Type B pancreatic cell (in vitro differentiated cells): ENCODE measurements around the gene LRRN2. TPM values are rescaled to one million over a fixed set of nuclear protein-coding genes. Genes with fewer than 3 reads are reported as not detected.

Experiments
- DNase-seq: peaks from one replicate; pipeline ENCODE4 v3.0.0; 2021; ENCODE audit warnings: mixed read lengths; ENCODE audit not compliant: unreplicated experiment; ENCODE audit errors: extremely low spot score
- H3K27ac Mint-ChIP-seq: 2 replicates; pipeline ENCODE4 v1.8.0; 2021; ENCODE audit warnings: mild to moderate bottlenecking, mixed read lengths
- H3K27me3 Mint-ChIP-seq: 2 replicates; pipeline ENCODE4 v1.8.0; 2021; ENCODE audit warnings: mixed read lengths
- H3K36me3 Mint-ChIP-seq: 2 replicates; pipeline ENCODE4 v1.8.0; 2021; ENCODE audit warnings: mixed read lengths
- H3K4me1 Mint-ChIP-seq: one replicate; pipeline ENCODE4 v1.8.0; 2021; ENCODE audit warnings: mixed read lengths; ENCODE audit not compliant: unreplicated experiment
- H3K4me3 Mint-ChIP-seq: 2 replicates; pipeline ENCODE4 v1.8.0; 2021; ENCODE audit warnings: mild to moderate bottlenecking, mixed read lengths
- H3K9me3 Mint-ChIP-seq: 2 replicates; pipeline ENCODE4 v1.8.0; 2021; ENCODE audit warnings: mixed read lengths
- total RNA-seq: library from RNA; stranded (reverse); gene quantifications from 2 replicates; pipeline ENCODE4 v1.2.1, GENCODE V29; 2021; ENCODE audit warnings: low replicate concordance
- TF ChIP-seq, protein P1 (sequence below): fragments of 200-600 bp; sonication (generic); conservative IDR thresholded peaks from 2 replicates; pipeline ENCODE4 v1.5.0; 2021; ENCODE audit warnings: antibody characterized with exemption, mild to moderate bottlenecking

Gene LRRN2
- total RNA-seq, 1 donor from 2014 or later = 19.0 TPM

DNA sequence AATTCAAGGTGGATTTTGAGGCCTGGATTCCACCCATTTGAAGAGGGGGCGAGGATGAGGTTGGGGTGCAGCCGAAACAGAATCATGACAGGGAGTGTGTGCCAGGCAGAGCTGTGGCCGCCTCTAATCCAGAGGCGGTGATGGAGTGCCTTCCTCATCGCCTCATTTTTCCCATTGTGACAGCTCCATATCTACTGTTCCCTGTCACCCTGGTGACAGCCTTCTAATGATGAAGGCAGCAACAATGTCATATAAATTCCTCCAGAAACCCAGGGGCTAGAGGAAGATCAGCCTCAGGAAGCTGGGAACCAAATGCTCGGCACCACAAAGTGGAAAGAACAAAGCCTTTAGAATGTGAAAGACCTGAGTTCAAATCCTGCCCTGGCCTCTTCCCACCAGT is 42.0 kb downstream of the LRRN2 start:
- Mint-ChIP-seq H3K9me3 (no peaks in the 10 kb centered on the region), H3K4me3 (no peak overlapping the region), H3K27ac (no peak overlapping the region), H3K36me3 (no peaks in the 10 kb centered on the region), H3K27me3 (peaks cover 26% of the 10 kb centered on the region), H3K4me1 (peaks cover 13% of the 10 kb centered on the region)
- DNase-seq = no peak
- TF ChIP-seq, protein P1, sequence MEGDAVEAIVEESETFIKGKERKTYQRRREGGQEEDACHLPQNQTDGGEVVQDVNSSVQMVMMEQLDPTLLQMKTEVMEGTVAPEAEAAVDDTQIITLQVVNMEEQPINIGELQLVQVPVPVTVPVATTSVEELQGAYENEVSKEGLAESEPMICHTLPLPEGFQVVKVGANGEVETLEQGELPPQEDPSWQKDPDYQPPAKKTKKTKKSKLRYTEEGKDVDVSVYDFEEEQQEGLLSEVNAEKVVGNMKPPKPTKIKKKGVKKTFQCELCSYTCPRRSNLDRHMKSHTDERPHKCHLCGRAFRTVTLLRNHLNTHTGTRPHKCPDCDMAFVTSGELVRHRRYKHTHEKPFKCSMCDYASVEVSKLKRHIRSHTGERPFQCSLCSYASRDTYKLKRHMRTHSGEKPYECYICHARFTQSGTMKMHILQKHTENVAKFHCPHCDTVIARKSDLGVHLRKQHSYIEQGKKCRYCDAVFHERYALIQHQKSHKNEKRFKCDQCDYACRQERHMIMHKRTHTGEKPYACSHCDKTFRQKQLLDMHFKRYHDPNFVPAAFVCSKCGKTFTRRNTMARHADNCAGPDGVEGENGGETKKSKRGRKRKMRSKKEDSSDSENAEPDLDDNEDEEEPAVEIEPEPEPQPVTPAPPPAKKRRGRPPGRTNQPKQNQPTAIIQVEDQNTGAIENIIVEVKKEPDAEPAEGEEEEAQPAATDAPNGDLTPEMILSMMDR = no peak

DNA sequence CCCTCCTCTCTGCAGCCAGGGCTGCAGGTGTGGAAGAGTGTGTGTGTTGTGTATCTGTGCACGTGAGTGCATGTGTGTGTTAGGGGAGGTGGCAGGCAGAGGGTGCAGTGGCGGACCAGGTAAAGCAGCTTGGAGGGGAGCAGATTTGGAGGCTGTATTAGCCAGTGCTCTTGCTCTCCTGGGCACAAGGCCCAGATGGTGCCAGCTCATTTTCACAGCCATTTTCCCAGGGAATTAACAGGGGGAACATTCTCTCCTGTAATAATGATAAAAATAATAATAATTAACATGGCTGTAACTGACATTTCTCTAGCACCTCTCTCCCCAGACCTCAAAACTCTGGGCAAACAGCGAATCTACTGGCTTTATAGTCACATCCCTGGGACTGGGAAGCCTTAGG is 43.6 kb downstream of the LRRN2 start:
- Mint-ChIP-seq H3K27me3 (peaks cover 21% of the 10 kb centered on the region), H3K4me3 (no peak overlapping the region), H3K9me3 (no peaks in the 10 kb centered on the region), H3K4me1 (peaks cover 16% of the 10 kb centered on the region), H3K36me3 (no peaks in the 10 kb centered on the region), H3K27ac (no peak overlapping the region)
- no peak for DNase-seq
- TF ChIP-seq, protein P1 = no peak

DNA sequence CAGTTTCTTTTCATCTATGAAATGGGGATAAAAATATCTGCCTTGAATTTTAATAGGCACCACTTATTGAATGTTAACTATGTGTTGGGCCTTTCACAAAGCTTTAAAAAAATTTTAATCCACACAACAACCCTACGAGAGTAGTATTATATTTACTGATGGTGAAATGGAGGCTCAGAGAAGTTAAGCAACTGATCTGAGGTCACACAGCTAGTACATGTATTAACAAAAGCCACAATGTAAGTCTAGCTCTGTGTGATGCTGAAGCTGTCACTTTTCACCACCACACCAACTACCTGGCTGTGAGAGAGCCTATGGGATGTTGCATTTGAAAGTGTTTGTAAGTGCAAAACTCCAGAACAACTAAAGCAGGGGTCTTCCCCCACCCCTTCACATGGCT is 44.1 kb downstream of the LRRN2 start:
- no peaks in the 10 kb centered on the region for H3K9me3 Mint-ChIP-seq

DNA sequence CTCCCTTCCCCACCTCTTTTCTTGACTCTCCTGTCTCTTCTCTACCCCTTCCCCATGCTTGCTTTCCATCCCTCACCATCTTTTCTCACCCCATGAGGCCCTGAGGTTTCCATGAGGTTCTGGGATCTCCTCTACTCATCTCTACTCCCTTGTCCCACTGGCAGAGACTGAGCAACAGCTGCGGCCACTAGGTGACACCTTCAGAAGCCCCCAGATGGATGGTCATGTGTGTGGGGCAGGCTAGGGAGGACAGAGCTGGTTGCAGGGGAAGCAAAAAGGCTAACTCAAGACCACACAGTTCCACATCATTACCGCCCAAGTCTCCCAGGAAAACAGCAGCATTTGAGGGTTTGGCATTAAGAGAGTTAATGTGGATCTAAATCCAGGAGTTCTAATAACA is 45.0 kb downstream of the LRRN2 start:
- H3K4me1 Mint-ChIP-seq = peaks cover 19% of the 10 kb centered on the region
- no peaks in the 10 kb centered on the region for H3K9me3 Mint-ChIP-seq
- DNase-seq = no peak
- no peaks in the 10 kb centered on the region for H3K36me3 Mint-ChIP-seq
- TF ChIP-seq, protein P1 = no peak
- no peak overlapping the region for H3K27ac Mint-ChIP-seq
- no peak overlapping the region for H3K4me3 Mint-ChIP-seq
- H3K27me3 Mint-ChIP-seq = peaks cover 24% of the 10 kb centered on the region

More for the DNA sequence above, 44.1 kb downstream of the LRRN2 start:
- no peak for DNase-seq
- Mint-ChIP-seq H3K27ac (no peak overlapping the region), H3K27me3 (peaks cover 24% of the 10 kb centered on the region), H3K4me1 (peaks cover 19% of the 10 kb centered on the region), H3K4me3 (no peak overlapping the region), H3K36me3 (no peaks in the 10 kb centered on the region)
- TF ChIP-seq, protein P1 = no peak

DNA sequence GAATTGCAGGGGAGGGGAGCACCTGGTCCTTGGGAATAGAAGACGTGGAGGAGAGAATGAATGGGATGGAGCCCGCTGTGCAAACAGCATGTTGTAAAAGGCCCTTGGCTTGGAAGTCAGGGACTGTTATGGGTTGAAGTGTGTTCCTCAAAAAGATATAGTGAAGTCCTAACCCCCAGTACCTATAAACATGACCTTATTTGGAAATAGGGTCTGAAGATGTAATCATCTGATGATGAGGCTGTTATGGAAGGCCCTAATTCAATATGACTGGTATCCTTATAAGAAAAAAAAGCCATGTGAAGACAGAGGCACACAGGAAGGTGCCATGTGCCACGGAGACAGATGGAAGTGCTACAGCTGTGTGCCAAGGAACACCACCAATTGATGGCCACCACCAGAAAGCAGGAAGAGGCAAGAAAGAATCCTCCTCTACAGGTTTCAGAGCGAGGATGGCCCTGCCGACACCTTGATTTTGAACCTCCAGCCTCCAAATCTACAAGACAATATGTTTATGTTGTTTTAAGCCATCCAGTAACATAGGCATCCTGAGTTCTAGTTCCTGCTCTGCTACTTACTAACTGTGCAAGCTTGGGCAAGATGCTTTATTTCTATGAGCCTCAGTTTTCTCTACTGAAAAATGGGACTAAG is 51.2 kb downstream of the LRRN2 start:
- TF ChIP-seq, protein P1 = no peak
- H3K4me3 Mint-ChIP-seq = no peak overlapping the region

More for the DNA sequence above, 51.2 kb downstream of the LRRN2 start:
- no peak for DNase-seq
- peaks cover 8% of the 10 kb centered on the region for H3K27me3 Mint-ChIP-seq
- no peaks in the 10 kb centered on the region for H3K9me3 Mint-ChIP-seq
- H3K4me1 Mint-ChIP-seq = peaks cover 16% of the 10 kb centered on the region
- H3K27ac Mint-ChIP-seq = no peak overlapping the region
- H3K36me3 Mint-ChIP-seq = no peaks in the 10 kb centered on the region
